Activated B cell treated with CpG ODN at 0.5 μM for 24 hours (primary cell): ENCODE results near the gene ADAMTS17. TPM values are rescaled to one million over a fixed set of nuclear protein-coding genes. Genes with fewer than 3 reads are reported as not detected.

Source experiments
- ATAC-seq: fragments of 200-7000 bp; cut with Tn5 transposase; one replicate; pipeline ENCODE4 v1.10.0; 2021; ENCODE audit warnings: low read depth, mild to moderate bottlenecking, moderate library complexity
- CTCF ChIA-PET: fragments of 350-600 bp; sonication (Branson Sonifier 250); formaldehyde crosslinking; loops from one replicate; lab custom pipeline; 2021; ENCODE audit warnings: antibody characterized with exemption; lab: Charles Lee
- POLR2A ChIA-PET: fragments of 350-600 bp; sonication (Branson Sonifier 250); formaldehyde crosslinking; loops from one replicate; lab custom pipeline; 2021; ENCODE audit warnings: antibody characterized with exemption; lab: Charles Lee
- DNase-seq: peaks from one replicate; pipeline ENCODE4 v3.0.0; 2022
- H3K27ac Mint-ChIP-seq: one replicate; pipeline ENCODE4 v1.8.0; 2020; ENCODE audit warnings: mixed read lengths
- H3K27me3 Mint-ChIP-seq: one replicate; pipeline ENCODE4 v1.8.0; 2021; ENCODE audit warnings: mixed read lengths
- H3K36me3 Mint-ChIP-seq: one replicate; pipeline ENCODE4 v1.8.0; 2021; ENCODE audit warnings: low read depth, mixed read lengths
- H3K4me1 Mint-ChIP-seq: one replicate; pipeline ENCODE4 v1.8.0; 2021; ENCODE audit warnings: mixed read lengths
- H3K4me3 Mint-ChIP-seq: one replicate; pipeline ENCODE4 v1.8.0; 2020; ENCODE audit warnings: mild to moderate bottlenecking, mixed read lengths
- H3K9me3 Mint-ChIP-seq: one replicate; pipeline ENCODE4 v1.8.0; 2020; ENCODE audit warnings: mixed read lengths
- intact Hi-C: fragments of 100-400 bp; cut with micrococcal nuclease; formaldehyde crosslinking; loops from one replicate; pipeline ENCODE4 v1.15.1; 2024
- total RNA-seq: library from RNA; stranded (reverse); gene quantifications from 2 replicates; pipeline ENCODE4 v1.2.3, GENCODE V29; 2022
- TF ChIP-seq, protein P1 (sequence below): fragments of 200-600 bp; IDR thresholded peaks from one replicate; pipeline ENCODE4 v1.8.0; 2022; ENCODE audit warnings: antibody characterized with exemption, mild to moderate bottlenecking

The ADAMTS17 gene
- total RNA-seq, 1 donor from 2014 or later, result 1.6 TPM

DNA sequence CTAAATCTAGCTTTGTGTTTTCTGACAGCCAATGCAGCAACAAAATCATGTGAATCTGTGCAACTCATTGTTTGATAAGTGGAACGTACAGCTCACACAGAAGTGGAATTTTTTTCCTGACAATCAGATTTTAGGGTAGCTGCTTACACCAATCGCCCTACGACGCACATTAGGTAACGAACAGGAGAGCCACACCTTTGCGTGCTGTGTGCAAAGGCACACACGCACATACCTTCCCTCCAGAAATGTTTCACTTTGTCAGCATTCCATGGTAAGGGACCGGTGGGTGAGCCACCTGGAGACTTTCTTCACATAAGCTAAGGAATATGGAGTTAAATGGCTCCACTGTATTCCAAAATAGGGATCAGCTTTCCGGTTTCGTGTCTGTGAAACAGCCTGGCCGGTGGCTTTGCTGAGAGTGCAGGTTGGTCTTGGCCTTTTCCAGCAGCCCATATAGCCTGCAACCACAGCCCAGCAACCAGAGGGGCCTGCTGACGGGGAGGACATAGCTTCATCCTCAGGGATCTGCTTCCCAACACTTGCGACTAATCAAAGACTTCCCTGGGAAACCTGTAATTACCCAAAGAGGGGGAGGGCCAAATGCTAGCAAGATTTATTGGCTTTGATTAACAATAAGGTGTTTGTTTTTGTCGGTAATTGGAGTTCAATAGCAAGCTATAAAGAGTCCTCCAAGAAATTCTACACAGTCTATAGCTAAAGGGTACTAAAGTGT is 145.3 kb downstream of the ADAMTS17 start:
- TF ChIP-seq, protein P1, sequence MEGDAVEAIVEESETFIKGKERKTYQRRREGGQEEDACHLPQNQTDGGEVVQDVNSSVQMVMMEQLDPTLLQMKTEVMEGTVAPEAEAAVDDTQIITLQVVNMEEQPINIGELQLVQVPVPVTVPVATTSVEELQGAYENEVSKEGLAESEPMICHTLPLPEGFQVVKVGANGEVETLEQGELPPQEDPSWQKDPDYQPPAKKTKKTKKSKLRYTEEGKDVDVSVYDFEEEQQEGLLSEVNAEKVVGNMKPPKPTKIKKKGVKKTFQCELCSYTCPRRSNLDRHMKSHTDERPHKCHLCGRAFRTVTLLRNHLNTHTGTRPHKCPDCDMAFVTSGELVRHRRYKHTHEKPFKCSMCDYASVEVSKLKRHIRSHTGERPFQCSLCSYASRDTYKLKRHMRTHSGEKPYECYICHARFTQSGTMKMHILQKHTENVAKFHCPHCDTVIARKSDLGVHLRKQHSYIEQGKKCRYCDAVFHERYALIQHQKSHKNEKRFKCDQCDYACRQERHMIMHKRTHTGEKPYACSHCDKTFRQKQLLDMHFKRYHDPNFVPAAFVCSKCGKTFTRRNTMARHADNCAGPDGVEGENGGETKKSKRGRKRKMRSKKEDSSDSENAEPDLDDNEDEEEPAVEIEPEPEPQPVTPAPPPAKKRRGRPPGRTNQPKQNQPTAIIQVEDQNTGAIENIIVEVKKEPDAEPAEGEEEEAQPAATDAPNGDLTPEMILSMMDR, result no peak
- Mint-ChIP-seq H3K9me3 (no peaks in the 10 kb centered on the region), H3K27me3 (peaks cover 3% of the 10 kb centered on the region), H3K27ac (no peak overlapping the region), H3K4me3 (no peak overlapping the region), H3K36me3 (no peaks in the 10 kb centered on the region), H3K4me1 (peaks cover 2% of the 10 kb centered on the region)
- ATAC-seq, result no peak
- no peak for DNase-seq
- CTCF ChIA-PET, result no interaction called here
- POLR2A ChIA-PET, result no interaction called here
- intact Hi-C loops, result no loop called here

DNA sequence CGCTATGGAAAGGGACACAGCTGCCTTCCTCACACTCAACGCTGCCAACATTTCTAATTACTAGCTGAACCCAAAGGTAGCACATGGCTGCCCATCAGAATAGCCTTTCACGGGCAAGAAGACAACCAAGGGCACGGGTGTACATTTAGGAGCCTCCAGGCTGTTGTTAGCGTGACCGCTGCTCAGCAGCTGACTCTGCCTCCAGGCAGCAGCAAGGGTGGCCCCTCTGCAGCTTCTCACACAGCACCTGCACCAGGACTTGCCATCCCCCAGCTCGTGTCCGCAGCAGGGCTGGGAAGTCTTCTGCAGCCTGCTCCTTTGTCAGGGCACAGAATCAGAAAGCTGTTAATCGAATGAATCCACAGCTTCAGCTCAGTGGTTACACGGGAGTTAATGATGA is 146.8 kb downstream of the ADAMTS17 start:
- intact Hi-C loops, result no loop called here
- TF ChIP-seq, protein P1, result no peak
- DNase-seq, result no peak
- Mint-ChIP-seq H3K27me3 (peaks cover 3% of the 10 kb centered on the region), H3K4me1 (no peaks in the 10 kb centered on the region), H3K36me3 (no peaks in the 10 kb centered on the region), H3K9me3 (no peaks in the 10 kb centered on the region), H3K27ac (no peak overlapping the region), H3K4me3 (no peak overlapping the region)
- POLR2A ChIA-PET, result no interaction called here
- CTCF ChIA-PET, result no interaction called here
- no peak for ATAC-seq

- H3K4me3 Mint-ChIP-seq, result no peak overlapping the region
- H3K4me1 Mint-ChIP-seq, result no peaks in the 10 kb centered on the region
- CTCF ChIA-PET, result no interaction called here
- no peak for ATAC-seq
- TF ChIP-seq, protein P1, result no peak
- POLR2A ChIA-PET, result no interaction called here
- DNase-seq, result no peak
- H3K36me3 Mint-ChIP-seq, result no peaks in the 10 kb centered on the region
- H3K27ac Mint-ChIP-seq, result no peak overlapping the region
- no peaks in the 10 kb centered on the region for H3K9me3 Mint-ChIP-seq
- intact Hi-C loops, result no loop called here
- peaks cover under 1% of the 10 kb centered on the region for H3K27me3 Mint-ChIP-seq
These were observed 148.4 kb downstream of the ADAMTS17 start for GRCh38 chr15:100193277-100193860.

- H3K9me3 Mint-ChIP-seq, result no peaks in the 10 kb centered on the region
- no peaks in the 10 kb centered on the region for H3K4me1 Mint-ChIP-seq
- ATAC-seq, result no peak
- no peaks in the 10 kb centered on the region for H3K27me3 Mint-ChIP-seq
- no peak overlapping the region for H3K27ac Mint-ChIP-seq
- no peak for DNase-seq
- ChIA-PET CTCF (no interaction called here), POLR2A (no interaction called here)
- intact Hi-C loops, result no loop called here
- no peaks in the 10 kb centered on the region for H3K36me3 Mint-ChIP-seq
- TF ChIP-seq, protein P1, result no peak
- no peak overlapping the region for H3K4me3 Mint-ChIP-seq
These were observed 149.4 kb downstream of the ADAMTS17 start for GRCh38 chr15:100192097-100193080.

GRCh38 chr15:100191161-100191560 is 150.6 kb downstream of the ADAMTS17 start:
- Mint-ChIP-seq H3K4me1 (no peaks in the 10 kb centered on the region), H3K4me3 (no peak overlapping the region), H3K9me3 (no peaks in the 10 kb centered on the region), H3K27ac (no peak overlapping the region), H3K36me3 (no peaks in the 10 kb centered on the region), H3K27me3 (no peaks in the 10 kb centered on the region)
- DNase-seq (no peak), ATAC-seq (no peak)
- ChIA-PET CTCF (no interaction called here), POLR2A (no interaction called here)
- intact Hi-C loops, result no loop called here
- TF ChIP-seq, protein P1, result no peak
